HepG2 (cell line): ENCODE measurements around the gene SH2B2. TPM values are rescaled to one million over a fixed set of nuclear protein-coding genes. Genes with fewer than 3 reads are reported as not detected.

Source experiments
- ATAC-seq: fragments of 200-7000 bp; cut with Tn5 transposase; 3 replicates; pipeline ENCODE4 v1.9.1; 2020; ENCODE audit warnings: mild to moderate bottlenecking, moderate library complexity
- BruUV-seq: library from RNA; stranded (reverse); fragments of 400-500 nt; replicated peaks from 2 replicates; lab custom pipeline; 2021; lab: Mats Ljungman, UMichigan
- CTCF ChIA-PET: fragments of 300-600 bp; formaldehyde crosslinking; extraction: SDS; loops from one replicate; lab custom pipeline; 2021; ENCODE audit warnings: low total read pairs, inconsistent platforms, low intra/inter-chr PET ratio; lab: Yijun Ruan, JAX
- POLR2A ChIA-PET: fragments of 350-600 bp; sonication (Branson Sonifier 250); formaldehyde crosslinking; loops from one replicate; lab custom pipeline; 2020; ENCODE audit warnings: antibody characterized with exemption, inconsistent platforms; lab: Yijun Ruan, JAX
- DNase-seq: peaks from one replicate; pipeline ENCODE4 v3.0.0-alpha.2; 2015; ENCODE audit warnings: low spot score
- FAIRE-seq: peaks from 3 replicates; lab custom pipeline; 2011; peaks lifted over from hg19 to GRCh38; lab: Jason Lieb, UNC
- H2AFZ ChIP-seq: one replicate; pipeline ENCODE4 v1.6.1; 2011; ENCODE audit warnings: low read length, inconsistent platforms
- H3K27ac ChIP-seq: fragments of 300-600 bp; 3 replicates; pipeline ENCODE4 v1.8.0; 2011; ENCODE audit warnings: mixed run types, mild to moderate bottlenecking, mixed read lengths, low read length, inconsistent platforms; ENCODE audit not compliant: insufficient read depth; ENCODE audit errors: extremely low read length
- H3K27me3 ChIP-seq, 2 experiments: fragments of 200-600 bp in 1 of 2; 2 replicates in 1 of 2; 3 replicates in 1 of 2; pipeline versions ENCODE4 v1.6.0 to v1.8.0; 2011; ENCODE audit warnings: low read length in 2 of 2, mild to moderate bottlenecking in 2 of 2, moderate library complexity in 2 of 2, inconsistent platforms in 1 of 2; ENCODE audit not compliant: insufficient read depth in 2 of 2, control insufficient read depth in 1 of 2
- H3K36me3 ChIP-seq, 2 experiments: fragments of 200-600 bp in 1 of 2; replicated peaks in 1 of 2; 2 replicates in 1 of 2; 3 replicates in 1 of 2; pipeline versions ENCODE4 v1.5.1 to v1.8.0; 2011; ENCODE audit warnings: low read length in 2 of 2, inconsistent platforms in 1 of 2; ENCODE audit not compliant: insufficient read depth in 2 of 2, control insufficient read depth in 1 of 2
- H3K4me1 ChIP-seq: 2 replicates; pipeline ENCODE4 v1.5.1; 2012; ENCODE audit warnings: low read length, inconsistent platforms; ENCODE audit not compliant: insufficient read depth
- H3K4me2 ChIP-seq: 2 replicates; pipeline ENCODE4 v1.6.0; 2011; ENCODE audit warnings: low read depth, low read length, inconsistent platforms
- H3K4me3 ChIP-seq, 3 experiments: fragments of 200-600 bp in 1 of 3; sonication (generic), shearing (Covaris generic) in 1 of 3; replicated peaks in 1 of 3; 2 replicates each; pipeline ENCODE4 v1.5.1; 2011 to 2016; ENCODE audit warnings: low read length in 3 of 3, inconsistent platforms in 2 of 3, low read depth in 2 of 3, mild to moderate bottlenecking in 2 of 3, control low read depth in 1 of 3, mixed read lengths in 1 of 3; ENCODE audit not compliant: insufficient read depth in 1 of 3
- H3K79me2 ChIP-seq: one replicate; pipeline ENCODE4 v1.6.1; 2011; ENCODE audit warnings: low read length, inconsistent platforms; ENCODE audit not compliant: insufficient read depth
- H3K9ac ChIP-seq: 2 replicates; pipeline ENCODE4 v1.6.0; 2011; ENCODE audit warnings: mild to moderate bottlenecking, low read depth, low read length, inconsistent platforms; ENCODE audit not compliant: insufficient read depth
- H3K9me3 ChIP-seq: 2 replicates; pipeline ENCODE4 v1.5.1; 2012; ENCODE audit warnings: mild to moderate bottlenecking, low read length
- H4K20me1 ChIP-seq: 2 replicates; pipeline ENCODE4 v1.6.0; 2011; ENCODE audit warnings: inconsistent platforms, mild to moderate bottlenecking, low read length, moderate library complexity; ENCODE audit not compliant: insufficient read depth
- CENPT ChIP-seq: sonication (generic); formaldehyde crosslinking; IDR thresholded peaks from 2 replicates; pipeline ENCODE4 v1.8.0; 2022; ENCODE audit warnings: low read depth, mild to moderate bottlenecking, moderate library complexity, missing genetic modification reagents
- GTF3A ChIP-seq: sonication (generic); formaldehyde crosslinking; conservative IDR thresholded peaks from 2 replicates; pipeline ENCODE4 v1.4.0; 2020; ENCODE audit warnings: mild to moderate bottlenecking, missing genetic modification reagents
- HMGA1 ChIP-seq: sonication (generic); formaldehyde crosslinking; conservative IDR thresholded peaks from 2 replicates; pipeline ENCODE4 v1.4.0; 2020; ENCODE audit warnings: missing genetic modification reagents
- MEF2D ChIP-seq: sonication (generic); formaldehyde crosslinking; IDR thresholded peaks from 2 replicates; pipeline ENCODE4 v1.5.1; 2020; ENCODE audit warnings: mild to moderate bottlenecking, missing genetic modification reagents
- SOX5 ChIP-seq: IDR thresholded peaks from 2 replicates; pipeline ENCODE4 v1.6.1; 2016; ENCODE audit warnings: borderline replicate concordance
- SRSF9 ChIP-seq: fragments of 200-400 bp; formaldehyde crosslinking; IDR thresholded peaks from 2 replicates; pipeline ENCODE4 v1.6.1; 2018; ENCODE audit warnings: borderline replicate concordance, mild to moderate bottlenecking, low read depth, low read length; ENCODE audit not compliant: insufficient read depth, poor library complexity, severe bottlenecking
- TBX2 ChIP-seq: sonication (generic); formaldehyde crosslinking; IDR thresholded peaks from 2 replicates; pipeline ENCODE4 v1.5.0; 2020; ENCODE audit warnings: missing genetic modification reagents, mild to moderate bottlenecking, borderline replicate concordance
- ZBTB38 ChIP-seq: sonication (generic); formaldehyde crosslinking; IDR thresholded peaks from 2 replicates; pipeline ENCODE4 v1.5.1; 2020; ENCODE audit warnings: mild to moderate bottlenecking, missing genetic modification reagents
- ZFAT ChIP-seq: sonication (generic); formaldehyde crosslinking; conservative IDR thresholded peaks from 2 replicates; pipeline ENCODE4 v1.8.1; 2023; ENCODE audit warnings: missing genetic modification reagents, inconsistent platforms
- ZNF264 ChIP-seq: sonication (generic); formaldehyde crosslinking; IDR thresholded peaks from 2 replicates; pipeline ENCODE4 v1.4.0; 2020; ENCODE audit warnings: missing genetic modification reagents
- ZNF615 ChIP-seq: sonication (generic); formaldehyde crosslinking; IDR thresholded peaks from 2 replicates; pipeline ENCODE4 v1.5.0; 2020; ENCODE audit warnings: mild to moderate bottlenecking, missing genetic modification reagents, borderline replicate concordance
- WGBS: methylation state at CpG from one replicate; pipeline ENCODE4 v1.1.6; 2017; ENCODE audit warnings: low lambda C conversion rate; 5-methylcytosine and 5-hydroxymethylcytosine counted together
- in situ Hi-C: cut with HindIII; loops from 2 replicates; pipeline ENCODE4 v1.10.0; 2017; ENCODE audit warnings: low pct_unique_long_range_greater_than_20kb; ENCODE audit not compliant: extremely low pct_ligation_motif_present
- intact Hi-C: fragments of 100-400 bp; cut with micrococcal nuclease; formaldehyde crosslinking; loops from one replicate; pipeline ENCODE4 v1.10.0; 2022; ENCODE audit not compliant: unreplicated experiment
- polyA plus RNA-seq, 8 experiments: library from polyadenylated mRNA; depleted of rRNA in 3 of 8; stranded (reverse) in 7 of 8; unstranded in 1 of 8; fragments of >200 nt; fragmentation: Illumina TruSeq in 4 of 8; extraction: Trizol in 4 of 8; gene quantifications; 2 replicates each; pipeline versions ENCODE4 v1.2.1 to v1.2.3, GENCODE V29; 2011 to 2016; ENCODE audit warnings: low read depth in 4 of 8, missing spikeins in 1 of 8, mixed read lengths in 1 of 8; ENCODE audit not compliant: insufficient read depth in 1 of 8
- total RNA-seq, 5 experiments: library from RNA; depleted of rRNA; stranded (reverse); fragments of >200 nt; fragmentation: Illumina TruSeq; extraction: Trizol; gene quantifications; 2 replicates each; pipeline ENCODE4 v1.2.3, GENCODE V29; 2016; ENCODE audit warnings: low read depth in 1 of 5
- TF ChIP-seq, protein P1 (sequence below): sonication (generic); formaldehyde crosslinking; IDR thresholded peaks from 2 replicates; pipeline ENCODE4 v1.9.0; 2022; ENCODE audit warnings: low read depth, missing genetic modification reagents
- TF ChIP-seq, protein P2 (sequence below): IDR thresholded peaks from 2 replicates; pipeline ENCODE4 v1.6.1; 2016

The SH2B2 gene
- total and polyA plus RNA-seq, 2 of the 13 experiments (the other 11 are each of a cell fraction or from before 2014, with no cell fraction given): 0.46 to 1.3 TPM

DNA sequence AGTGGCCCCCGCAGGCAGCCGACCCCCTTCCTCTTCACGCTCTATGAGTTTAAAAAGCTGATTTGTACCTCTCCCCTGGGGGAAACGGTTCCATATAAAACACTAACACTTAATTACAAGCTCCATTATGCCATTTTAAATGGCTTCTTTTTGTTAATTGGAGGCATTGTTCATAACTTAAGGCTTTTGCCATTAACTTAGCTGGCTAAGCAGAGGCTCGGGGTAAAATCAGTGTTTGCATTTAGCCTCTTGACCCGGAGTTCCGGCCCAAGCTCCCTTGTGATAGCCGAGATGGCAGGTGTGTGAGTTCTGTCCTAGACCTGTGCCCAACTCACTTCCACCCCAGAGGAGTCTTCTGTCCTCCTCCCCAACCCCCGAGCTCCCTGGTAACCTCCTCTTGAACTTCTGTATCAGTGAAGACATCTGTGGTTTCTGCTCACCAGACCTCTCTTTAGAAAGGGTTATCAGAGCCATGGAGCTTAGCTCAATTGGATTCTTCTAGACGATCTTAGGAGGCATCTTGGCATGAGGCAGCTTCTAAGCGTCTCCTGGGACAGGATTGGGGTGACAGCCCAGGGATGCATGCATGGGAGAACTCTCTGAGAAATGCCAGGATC, 34.2 kb upstream of the SH2B2 start:
- no peak overlapping the region for H2AFZ ChIP-seq
- no peaks in the 10 kb centered on the region for H3K9me3 ChIP-seq
- no peaks in the 10 kb centered on the region for H3K79me2 ChIP-seq
- H3K27ac ChIP-seq: no peak overlapping the region
- no peaks in the 10 kb centered on the region for H3K27me3 ChIP-seq
- FAIRE-seq (no peak), DNase-seq (no peak), ATAC-seq (no peak)
- intact Hi-C loops: loop anchor here (2.0 kb wide), 1 partner anchor 20 kb away; no protein-coding TSS in a partner anchor
- CTCF ChIA-PET: no interaction called here
- H3K4me1 ChIP-seq: peaks cover 42% of the 10 kb centered on the region
- peaks cover 3 to 14% of the 10 kb centered on the region in 2 experiments; a peak in 3 of 5 replicates for H3K36me3 ChIP-seq
- H3K4me3 ChIP-seq: no peak overlapping the region
- H4K20me1 ChIP-seq: no peaks in the 10 kb centered on the region
- POLR2A ChIA-PET: no interaction called here
- WGBS: 87% methylated on average over 11 of the region's 11 CpGs
- TF ChIP-seq SRSF9: no peak
- TF ChIP-seq, all 625 proteins: peak for 0
- no TSS peak for BruUV-seq
- no peak overlapping the region for H3K4me2 ChIP-seq
- in situ Hi-C loops: loop anchor here (10.0 to 25.0 kb wide), 2 partner anchors 438 to 565 kb away; partner anchors contain the start of gene CUX1
- no peak overlapping the region for H3K9ac ChIP-seq

DNA sequence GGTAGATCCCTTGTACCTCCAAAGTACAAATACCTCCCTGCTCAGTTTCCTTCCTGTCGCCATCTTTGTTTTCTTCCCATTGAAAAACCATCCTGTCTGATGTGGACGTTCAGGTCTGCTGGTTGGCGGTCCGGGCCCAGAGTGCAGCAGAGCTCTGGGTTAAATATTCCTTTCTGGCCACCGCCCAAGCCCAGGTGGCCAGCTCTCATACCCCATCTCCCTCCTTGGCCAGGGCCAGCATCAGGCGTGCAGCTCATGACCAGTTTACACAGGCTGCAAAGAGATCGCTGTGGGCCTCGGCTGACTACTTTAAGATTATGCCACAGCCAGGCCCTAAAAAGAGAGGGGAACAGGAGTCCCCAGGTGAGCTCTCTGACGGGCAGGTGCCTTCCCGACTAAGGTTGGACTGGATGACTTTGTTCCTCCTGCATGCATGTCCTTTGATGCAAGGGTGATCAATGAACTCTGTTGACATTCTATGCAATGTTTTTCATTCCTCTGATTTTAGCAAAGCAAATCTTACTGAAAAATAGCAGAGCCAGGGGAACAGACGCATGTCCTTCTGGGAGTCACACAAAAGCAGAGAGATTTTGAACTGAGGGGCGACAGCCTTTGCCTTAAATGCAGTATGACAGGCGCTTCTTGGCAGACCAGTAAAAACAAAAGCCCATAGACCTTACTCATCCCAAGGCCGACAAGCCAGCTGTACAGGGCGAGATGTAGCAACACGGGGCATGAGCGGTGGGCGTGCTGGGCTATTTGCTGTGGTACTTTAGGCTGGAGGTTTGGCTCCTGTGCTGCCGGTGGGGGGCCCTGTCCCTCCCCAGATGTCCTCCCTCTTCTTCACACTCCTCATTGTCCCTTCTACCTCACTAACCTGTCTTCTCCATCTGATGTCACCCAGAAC, 33.3 kb upstream of the SH2B2 start:
- peak; percentile 40 for ATAC-seq
- Histone ChIP-seq H3K4me1 (peaks cover 50% of the 10 kb centered on the region), H3K4me2 (peak overlapping the region; percentile 6), H4K20me1 (no peaks in the 10 kb centered on the region), H3K4me3 (no peak overlapping the region; a peak in 1 of 6 replicates), H3K36me3 (peaks cover 3 to 14% of the 10 kb centered on the region in 2 experiments; a peak in 3 of 5 replicates), H3K27me3 (no peaks in the 10 kb centered on the region), H3K9ac (no peak overlapping the region), H2AFZ (no peak overlapping the region), H3K27ac (peak overlapping the region; percentile 58), H3K79me2 (no peaks in the 10 kb centered on the region), H3K9me3 (no peaks in the 10 kb centered on the region)
- BruUV-seq: no TSS peak
- CTCF ChIA-PET: no interaction called here
- intact Hi-C loops: loop anchor here (2.0 kb wide), 1 partner anchor 19 kb away; no protein-coding TSS in a partner anchor
- WGBS: 46% methylated on average over 16 of the region's 19 CpGs
- FAIRE-seq: no peak
- POLR2A ChIA-PET: no interaction called here
- in situ Hi-C loops: loop anchor here (10.0 to 25.0 kb wide), 2 partner anchors 439 to 566 kb away; partner anchors contain the start of gene CUX1
- no peak for DNase-seq
- no peak for TF ChIP-seq CENPT (CRISPR knock-in tag)
- TF ChIP-seq TBX2 (CRISPR knock-in tag): 0 out of 2 replicates have a peak, but pooled peaks have one; percentile 23
- TF ChIP-seq HMGA1: no peak
- TF ChIP-seq GTF3A (CRISPR knock-in tag): no peak
- no peak for TF ChIP-seq ZFAT (CRISPR knock-in tag)
- TF ChIP-seq, protein P1, sequence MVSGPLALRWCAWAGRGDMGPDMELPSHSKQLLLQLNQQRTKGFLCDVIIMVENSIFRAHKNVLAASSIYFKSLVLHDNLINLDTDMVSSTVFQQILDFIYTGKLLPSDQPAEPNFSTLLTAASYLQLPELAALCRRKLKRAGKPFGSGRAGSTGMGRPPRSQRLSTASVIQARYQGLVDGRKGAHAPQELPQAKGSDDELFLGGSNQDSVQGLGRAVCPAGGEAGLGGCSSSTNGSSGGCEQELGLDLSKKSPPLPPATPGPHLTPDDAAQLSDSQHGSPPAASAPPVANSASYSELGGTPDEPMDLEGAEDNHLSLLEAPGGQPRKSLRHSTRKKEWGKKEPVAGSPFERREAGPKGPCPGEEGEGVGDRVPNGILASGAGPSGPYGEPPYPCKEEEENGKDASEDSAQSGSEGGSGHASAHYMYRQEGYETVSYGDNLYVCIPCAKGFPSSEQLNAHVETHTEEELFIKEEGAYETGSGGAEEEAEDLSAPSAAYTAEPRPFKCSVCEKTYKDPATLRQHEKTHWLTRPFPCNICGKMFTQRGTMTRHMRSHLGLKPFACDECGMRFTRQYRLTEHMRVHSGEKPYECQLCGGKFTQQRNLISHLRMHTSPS (CRISPR knock-in tag): peak; percentile 50; the same call in 1 of the 2 replicates
- 0 out of 2 replicates have a peak, but pooled peaks have one; percentile 43 for TF ChIP-seq MEF2D (CRISPR knock-in tag)
- peak; percentile 29; the same call in 1 of the 2 replicates for TF ChIP-seq SOX5 (CRISPR knock-in tag)
- TF ChIP-seq ZNF615 (CRISPR knock-in tag): no peak
- TF ChIP-seq ZBTB38: peak; percentile 83; the same call in 1 of the 2 replicates
- no peak for TF ChIP-seq ZNF264 (CRISPR knock-in tag)
- TF ChIP-seq, protein P2, sequence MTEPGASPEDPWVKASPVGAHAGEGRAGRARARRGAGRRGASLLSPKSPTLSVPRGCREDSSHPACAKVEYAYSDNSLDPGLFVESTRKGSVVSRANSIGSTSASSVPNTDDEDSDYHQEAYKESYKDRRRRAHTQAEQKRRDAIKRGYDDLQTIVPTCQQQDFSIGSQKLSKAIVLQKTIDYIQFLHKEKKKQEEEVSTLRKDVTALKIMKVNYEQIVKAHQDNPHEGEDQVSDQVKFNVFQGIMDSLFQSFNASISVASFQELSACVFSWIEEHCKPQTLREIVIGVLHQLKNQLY (CRISPR knock-in tag): peak; percentile 32; the same call in 1 of the 2 replicates
